GM12878 (cell line): ENCODE measurements around the gene POLR2F. TPM values are rescaled to one million over a fixed set of nuclear protein-coding genes. Genes with fewer than 3 reads are reported as not detected.

Experiments used
- ATAC-seq: fragments of 200-7000 bp; cut with Tn5 transposase; 3 replicates; pipeline ENCODE4 v1.9.1; 2020; ENCODE audit warnings: mild to moderate bottlenecking, moderate library complexity
- BruUV-seq: library from RNA; stranded (reverse); fragments of 400-500 nt; replicated peaks from 2 replicates; lab custom pipeline; 2021; lab: Mats Ljungman, UMichigan
- CTCF ChIA-PET: fragments of 300-600 bp; sonication (Branson Sonifier 250); formaldehyde crosslinking; extraction: SDS; loops from one replicate; lab custom pipeline; 2021; ENCODE audit warnings: inconsistent platforms; lab: Yijun Ruan, JAX
- POLR2A ChIA-PET: fragments of 350-600 bp; formaldehyde crosslinking; extraction: SDS; loops from one replicate; lab custom pipeline; 2021; ENCODE audit warnings: inconsistent platforms; lab: Charles Lee
- RAD21 ChIA-PET: fragments of 300-600 bp; sonication (Branson Sonifier 250); formaldehyde crosslinking; loops from one replicate; lab custom pipeline; 2023; ENCODE audit warnings: antibody characterized with exemption; ENCODE audit not compliant: unreplicated experiment; lab: Charles Lee
- SMC1A ChIA-PET: fragments of 300-600 bp; sonication (Branson Sonifier 250); formaldehyde crosslinking; loops from one replicate; lab custom pipeline; 2023; ENCODE audit not compliant: unreplicated experiment, uncharacterized antibody; lab: Charles Lee
- DNase-seq: peaks from one replicate; pipeline ENCODE4 v3.0.0-alpha.2; 2011; ENCODE audit warnings: low read depth, low spot score
- FAIRE-seq: peaks from 3 replicates; lab custom pipeline; 2011; peaks lifted over from hg19 to GRCh38; lab: Jason Lieb, UNC
- H2AFZ ChIP-seq: 2 replicates; pipeline ENCODE4 v1.6.0; 2011; ENCODE audit warnings: low read depth, low read length, control low read depth; ENCODE audit not compliant: control insufficient read depth
- H3K27ac ChIP-seq: 2 replicates; pipeline ENCODE4 v1.5.1; 2011; ENCODE audit warnings: control low read depth; ENCODE audit not compliant: control insufficient read depth, insufficient read depth
- H3K27me3 ChIP-seq, 2 experiments: replicated peaks in 1 of 2; 2 replicates each; pipeline versions ENCODE4 v1.6.0 to v1.6.1; 2011; ENCODE audit warnings: low read length in 1 of 2; ENCODE audit not compliant: control insufficient read depth in 2 of 2, insufficient read depth in 2 of 2
- H3K36me3 ChIP-seq, 2 experiments: 2 replicates each; pipeline ENCODE4 v1.5.1; 2011; ENCODE audit warnings: low read length in 1 of 2; ENCODE audit not compliant: control insufficient read depth in 2 of 2, insufficient read depth in 2 of 2
- H3K4me1 ChIP-seq: 2 replicates; pipeline ENCODE4 v1.6.1; 2011; ENCODE audit warnings: mild to moderate bottlenecking, low read length, moderate library complexity, mixed read lengths; ENCODE audit not compliant: control insufficient read depth, insufficient read depth
- H3K4me2 ChIP-seq: 2 replicates; pipeline ENCODE4 v1.6.0; 2011; ENCODE audit warnings: control low read depth; ENCODE audit not compliant: control insufficient read depth, insufficient read depth
- H3K4me3 ChIP-seq: fragments of 200-600 bp; sonication (generic); 2 replicates; pipeline ENCODE4 v1.5.1; 2016
- H3K79me2 ChIP-seq: 2 replicates; pipeline ENCODE4 v1.6.0; 2011; ENCODE audit warnings: low read length; ENCODE audit not compliant: control insufficient read depth, insufficient read depth
- H3K9ac ChIP-seq: 2 replicates; pipeline ENCODE4 v1.8.0; 2011; ENCODE audit warnings: low read length, control low read depth, mixed read lengths; ENCODE audit not compliant: control insufficient read depth, insufficient read depth
- H3K9me3 ChIP-seq: replicated peaks from 3 replicates; pipeline ENCODE4 v1.5.1; 2011; ENCODE audit warnings: mild to moderate bottlenecking, low read length; ENCODE audit not compliant: control insufficient read depth, insufficient read depth
- H4K20me1 ChIP-seq: 2 replicates; pipeline ENCODE4 v1.6.0; 2011; ENCODE audit not compliant: control insufficient read depth, insufficient read depth
- ATF7 ChIP-seq: fragments of 450-650 bp; IDR thresholded peaks from 2 replicates; pipeline ENCODE4 v1.6.1; 2016; ENCODE audit warnings: low read depth, mild to moderate bottlenecking
- BMI1 ChIP-seq: fragments of 450-650 bp; IDR thresholded peaks from 2 replicates; pipeline ENCODE4 v1.6.1; 2016; ENCODE audit warnings: mild to moderate bottlenecking, moderate library complexity, borderline replicate concordance
- ETV6 ChIP-seq, 2 experiments: fragments of 450-650 bp in 1 of 2; IDR thresholded peaks in 1 of 2; conservative IDR thresholded peaks in 1 of 2; 2 replicates each; pipeline ENCODE4 v1.6.1; 2014; ENCODE audit warnings: antibody characterized with exemption in 1 of 2, borderline replicate concordance in 1 of 2, low read depth in 1 of 2, mild to moderate bottlenecking in 1 of 2, moderate library complexity in 1 of 2
- FOXK2 ChIP-seq: fragments of 450-650 bp; IDR thresholded peaks from 2 replicates; pipeline ENCODE4 v1.6.1; 2017; ENCODE audit warnings: mild to moderate bottlenecking, moderate library complexity
- KLF5 ChIP-seq: fragments of 450-650 bp; IDR thresholded peaks from 2 replicates; pipeline ENCODE4 v1.6.1; 2014; ENCODE audit warnings: mild to moderate bottlenecking; ENCODE audit not compliant: partially characterized antibody
- NFIC ChIP-seq: IDR thresholded peaks from 2 replicates; pipeline ENCODE4 v1.6.1; 2012; ENCODE audit warnings: low read depth, mild to moderate bottlenecking, inconsistent platforms, low read length, moderate library complexity
- POLR2AphosphoS5 ChIP-seq: IDR thresholded peaks from 2 replicates; pipeline ENCODE4 v1.6.1; 2011; ENCODE audit warnings: mild to moderate bottlenecking, low read length, inconsistent platforms
- STAT1 ChIP-seq: fragments of 450-650 bp; conservative IDR thresholded peaks from 2 replicates; pipeline ENCODE4 v1.6.1; 2014; ENCODE audit warnings: antibody characterized with exemption, mild to moderate bottlenecking
- TCF7 ChIP-seq: IDR thresholded peaks from 2 replicates; pipeline ENCODE4 v1.6.1; 2014; ENCODE audit warnings: antibody characterized with exemption, borderline replicate concordance
- YY1 ChIP-seq: IDR thresholded peaks from 2 replicates; pipeline ENCODE4 v1.6.1; 2011; ENCODE audit warnings: low read depth, mild to moderate bottlenecking, low read length
- ZSCAN29 ChIP-seq: fragments of 450-650 bp; IDR thresholded peaks from 2 replicates; pipeline ENCODE4 v1.6.1; 2017; ENCODE audit warnings: mild to moderate bottlenecking, moderate library complexity
- WGBS: methylation state at CpG from one replicate; pipeline ENCODE4 v1.1.6; 2016; ENCODE audit warnings: low lambda C conversion rate; ENCODE audit not compliant: insufficient replicate concordance, insufficient coverage; ENCODE audit errors: missing lambda C conversion rate; 5-methylcytosine and 5-hydroxymethylcytosine counted together
- in situ Hi-C: fragments of 300-500 bp; cut with MboI; formaldehyde crosslinking; loops from 9 replicates; pipeline ENCODE4 v1.14.3; 2018; ENCODE audit warnings: mixed read lengths
- intact Hi-C: fragments of 100-400 bp; cut with micrococcal nuclease; formaldehyde crosslinking; loops from one replicate; pipeline ENCODE4 v1.14.2; 2022; ENCODE audit not compliant: unreplicated experiment
- polyA plus RNA-seq, 11 experiments: library from polyadenylated mRNA; depleted of rRNA in 4 of 11; unstranded in 6 of 11; stranded (reverse) in 5 of 11; fragments of >200 nt; fragmentation: Nextera tagmentation in 4 of 11; fragmentation: Illumina TruSeq in 1 of 11; extraction: Ambion mirVana in 4 of 11; extraction: Trizol in 1 of 11; gene quantifications; 1 replicate in 1 of 11; 2 replicates in 10 of 11; pipeline versions ENCODE4 v1.2.1 to v1.2.3, GENCODE V29; 2011 to 2016; ENCODE audit warnings: inconsistent platforms in 2 of 11, missing spikeins in 2 of 11, low read depth in 1 of 11
- total RNA-seq, 4 experiments: library from RNA; depleted of rRNA in 3 of 4; stranded (reverse); fragments of >200 nt in 3 of 4; fragmentation: Illumina TruSeq in 1 of 4; extraction: Trizol in 1 of 4; gene quantifications; 2 replicates each; pipeline versions ENCODE4 v1.2.1 to v1.2.3, GENCODE V29; 2013 to 2021
- TF ChIP-seq, protein P1 (sequence below): IDR thresholded peaks from 2 replicates; pipeline ENCODE4 v1.6.1; 2012; ENCODE audit warnings: low read depth, low read length, improper control_type of control experiment
- TF ChIP-seq, protein P2 (sequence below): fragments of 450-650 bp; formaldehyde crosslinking; IDR thresholded peaks from 2 replicates; pipeline ENCODE4 v1.5.0; 2022; ENCODE audit warnings: mild to moderate bottlenecking, missing genetic modification characterization

Gene POLR2F
- total and polyA plus RNA-seq, 10 of the 15 experiments (the other 5 are each of a cell fraction or from before 2014, with no cell fraction given) = 71.9 to 218 (median 100.0) TPM

DNA sequence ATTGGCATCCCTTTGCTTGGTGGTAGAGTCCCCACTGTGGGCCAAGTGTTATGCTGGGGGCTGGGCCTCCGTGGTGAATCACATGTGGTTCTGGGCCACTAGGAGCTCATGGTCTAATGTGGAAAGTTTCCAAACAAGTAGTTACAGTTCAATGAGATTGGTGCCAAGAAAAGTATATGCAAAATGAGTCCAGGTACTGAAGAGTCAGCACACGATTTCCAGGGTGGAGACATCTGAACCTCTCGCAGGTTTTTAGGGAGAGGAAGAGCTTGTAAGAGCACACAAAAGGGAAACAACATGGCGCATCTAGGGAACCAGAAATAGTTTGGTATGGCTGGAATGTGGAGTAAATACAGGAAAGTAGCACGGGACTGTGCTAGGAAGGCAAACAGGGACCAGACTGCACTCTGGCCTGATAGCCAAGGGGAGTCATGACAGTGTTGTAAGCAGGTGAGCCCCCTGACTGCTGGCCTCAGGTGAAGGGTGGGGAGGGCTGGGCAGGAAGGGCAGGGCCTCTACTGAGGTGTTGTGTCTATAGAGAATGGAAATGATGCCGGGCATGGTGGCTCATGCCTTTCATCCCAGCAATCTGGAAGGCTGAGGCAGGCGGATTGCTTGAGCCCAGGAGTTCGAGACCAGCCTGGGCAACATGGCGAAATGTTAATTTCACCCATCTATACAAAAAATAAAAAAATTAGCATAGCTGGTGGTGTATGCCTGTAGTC lies 12.6 kb downstream of the POLR2F start (continued):
- TF ChIP-seq ZSCAN29 (no peak), TCF7 (no peak), BMI1 (no peak), NFIC (no peak)
- TF ChIP-seq, protein P1, sequence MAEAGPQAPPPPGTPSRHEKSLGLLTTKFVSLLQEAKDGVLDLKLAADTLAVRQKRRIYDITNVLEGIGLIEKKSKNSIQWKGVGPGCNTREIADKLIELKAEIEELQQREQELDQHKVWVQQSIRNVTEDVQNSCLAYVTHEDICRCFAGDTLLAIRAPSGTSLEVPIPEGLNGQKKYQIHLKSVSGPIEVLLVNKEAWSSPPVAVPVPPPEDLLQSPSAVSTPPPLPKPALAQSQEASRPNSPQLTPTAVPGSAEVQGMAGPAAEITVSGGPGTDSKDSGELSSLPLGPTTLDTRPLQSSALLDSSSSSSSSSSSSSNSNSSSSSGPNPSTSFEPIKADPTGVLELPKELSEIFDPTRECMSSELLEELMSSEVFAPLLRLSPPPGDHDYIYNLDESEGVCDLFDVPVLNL = no peak

DNA sequence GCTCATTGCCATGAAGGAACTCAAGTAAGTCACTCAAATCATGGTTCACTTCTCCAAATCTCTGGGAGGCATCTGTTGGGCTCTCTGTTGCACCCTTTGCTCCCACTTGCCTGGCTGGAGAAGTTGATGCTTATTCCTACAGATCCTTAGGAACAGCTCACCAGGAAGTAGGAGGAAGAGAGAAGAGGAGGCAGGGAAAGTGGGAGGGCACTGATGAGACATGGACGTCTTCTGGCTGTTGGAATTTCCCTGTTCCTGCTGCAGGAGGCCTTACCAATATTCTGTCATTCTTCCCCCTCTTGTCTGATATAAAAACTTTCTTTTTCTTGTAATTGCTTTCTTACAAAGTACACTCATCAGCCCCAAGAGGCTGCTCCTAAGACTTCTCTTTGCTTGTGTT lies 13.6 kb downstream of the POLR2F start:
- Histone ChIP-seq H3K4me2 (no peak overlapping the region), H3K4me1 (no peaks in the 10 kb centered on the region), H2AFZ (no peak overlapping the region), H3K9me3 (no peaks in the 10 kb centered on the region), H4K20me1 (no peaks in the 10 kb centered on the region; the same call in 1 of the 2 replicates), H3K4me3 (no peak overlapping the region), H3K36me3 (peaks cover 18 to 19% of the 10 kb centered on the region in 2 experiments; a peak in 3 of 4 replicates), H3K27ac (no peak overlapping the region), H3K9ac (no peak overlapping the region), H3K79me2 (no peaks in the 10 kb centered on the region), H3K27me3 (no peaks in the 10 kb centered on the region)
- POLR2A ChIA-PET = interaction anchor here (0.6 kb wide), 1 partner anchor 19 kb away, joined by 3 read pairs; no protein-coding TSS in a partner anchor
- in situ Hi-C loops (no loop called here), intact Hi-C loops (loop anchor here (5.0 kb wide), 1 partner anchor 60 kb away; the partner anchor contains the start of gene MICALL1)
- BruUV-seq = no TSS peak
- TF ChIP-seq YY1 (no peak), ATF7 (no peak), STAT1 (no peak), ETV6 (conservative IDR thresholded peaks at IDR 0.05 in 1 of 2, IDR thresholded peaks at IDR 0.05 in 1 of 2; ENCODE audit: borderline replicate concordance in 1 of 2, low read depth in 1 of 2) (no peak), KLF5 (no peak), POLR2AphosphoS5 (no peak), FOXK2 (no peak)
- TF ChIP-seq, protein P2, sequence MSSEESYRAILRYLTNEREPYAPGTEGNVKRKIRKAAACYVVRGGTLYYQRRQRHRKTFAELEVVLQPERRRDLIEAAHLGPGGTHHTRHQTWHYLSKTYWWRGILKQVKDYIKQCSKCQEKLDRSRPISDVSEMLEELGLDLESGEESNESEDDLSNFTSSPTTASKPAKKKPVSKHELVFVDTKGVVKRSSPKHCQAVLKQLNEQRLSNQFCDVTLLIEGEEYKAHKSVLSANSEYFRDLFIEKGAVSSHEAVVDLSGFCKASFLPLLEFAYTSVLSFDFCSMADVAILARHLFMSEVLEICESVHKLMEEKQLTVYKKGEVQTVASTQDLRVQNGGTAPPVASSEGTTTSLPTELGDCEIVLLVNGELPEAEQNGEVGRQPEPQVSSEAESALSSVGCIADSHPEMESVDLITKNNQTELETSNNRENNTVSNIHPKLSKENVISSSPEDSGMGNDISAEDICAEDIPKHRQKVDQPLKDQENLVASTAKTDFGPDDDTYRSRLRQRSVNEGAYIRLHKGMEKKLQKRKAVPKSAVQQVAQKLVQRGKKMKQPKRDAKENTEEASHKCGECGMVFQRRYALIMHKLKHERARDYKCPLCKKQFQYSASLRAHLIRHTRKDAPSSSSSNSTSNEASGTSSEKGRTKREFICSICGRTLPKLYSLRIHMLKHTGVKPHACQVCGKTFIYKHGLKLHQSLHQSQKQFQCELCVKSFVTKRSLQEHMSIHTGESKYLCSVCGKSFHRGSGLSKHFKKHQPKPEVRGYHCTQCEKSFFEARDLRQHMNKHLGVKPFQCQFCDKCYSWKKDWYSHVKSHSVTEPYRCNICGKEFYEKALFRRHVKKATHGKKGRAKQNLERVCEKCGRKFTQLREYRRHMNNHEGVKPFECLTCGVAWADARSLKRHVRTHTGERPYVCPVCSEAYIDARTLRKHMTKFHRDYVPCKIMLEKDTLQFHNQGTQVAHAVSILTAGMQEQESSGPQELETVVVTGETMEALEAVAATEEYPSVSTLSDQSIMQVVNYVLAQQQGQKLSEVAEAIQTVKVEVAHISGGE (CRISPR knock-in tag) = no peak
- DNase-seq (no peak), FAIRE-seq (no peak), ATAC-seq (no peak)
- CTCF ChIA-PET = interaction anchor here (1.8 to 6.1 kb wide), 3 partner anchors 14 to 149 kb away, joined by 4 to 59 read pairs (median 42); partner anchors contain the start of genes C22orf23, MICALL1 and POLR2F
- WGBS = 82% methylated on average over 1 of the region's 1 CpG
- SMC1A ChIA-PET = no interaction called here
- RAD21 ChIA-PET = no interaction called here
